Measurements from ENCODE around the gene TRANK1.
"Not testable (repeated sequence)": the region's sequence is repeated elsewhere in the genome, so short reads cannot be mapped to it uniquely, and the experiment has no call there.

TRANK1 gene

GRCh38 chr3:36891701-36892160 is 53.1 kb downstream of the TRANK1 start:
- no peak for DNase-seq
- no peak overlapping the region for H3K27ac ChIP-seq

GRCh38 chr3:36891097-36891496 is 53.8 kb downstream of the TRANK1 start:
- H3K27me3 ChIP-seq (replicated peaks); H3K27ac ChIP-seq; DNase-seq; H3K4me3 ChIP-seq (ENCODE audit: low read depth, low read length); H3K36me3 ChIP-seq (replicated peaks); in situ Hi-C loops (cut with HindIII; ENCODE audit: low pct_ligation_motif_present, low sequenced_read_pairs): not testable (repeated sequence)

More at GRCh38 chr3:36891701-36892160, 53.1 kb downstream of the TRANK1 start:
- TF ChIP-seq CTCF (IDR thresholded peaks at IDR 0.05; ENCODE audit: low read depth, low read length, missing control alignments) = no peak
- H3K27me3 ChIP-seq (replicated peaks) = no peaks in the 10 kb centered on the region
- H3K36me3 ChIP-seq (replicated peaks) = no peaks in the 10 kb centered on the region
- H3K4me3 ChIP-seq (ENCODE audit: low read depth, low read length) = no peak overlapping the region
- in situ Hi-C loops (cut with HindIII; ENCODE audit: low pct_ligation_motif_present, low sequenced_read_pairs) = no loop called here

- in situ Hi-C loops (cut with HindIII; ENCODE audit: low pct_ligation_motif_present, low sequenced_read_pairs) = no loop called here
- Histone ChIP-seq H3K36me3 (replicated peaks) (no peaks in the 10 kb centered on the region), H3K27me3 (replicated peaks) (no peaks in the 10 kb centered on the region), H3K27ac (no peak overlapping the region), H3K4me3 (ENCODE audit: low read depth, low read length) (no peak overlapping the region)
- TF ChIP-seq CTCF (IDR thresholded peaks at IDR 0.05; ENCODE audit: low read depth, low read length, missing control alignments) = no peak
- no peak for DNase-seq
These were observed 54.6 kb downstream of the TRANK1 start for GRCh38 chr3:36890261-36890660.

GRCh38 chr3:36881735-36882134 is 63.1 kb downstream of the TRANK1 start:
- TF ChIP-seq CTCF (IDR thresholded peaks at IDR 0.05; ENCODE audit: low read depth, low read length, missing control alignments) = no peak
- DNase-seq = no peak

GRCh38 chr3:36879842-36880241 is 65.0 kb downstream of the TRANK1 start:
- DNase-seq; H3K4me3 ChIP-seq (ENCODE audit: low read depth, low read length); H3K27me3 ChIP-seq (replicated peaks); in situ Hi-C loops (cut with HindIII; ENCODE audit: low pct_ligation_motif_present, low sequenced_read_pairs); H3K36me3 ChIP-seq (replicated peaks); H3K27ac ChIP-seq: not testable (repeated sequence)

More at GRCh38 chr3:36881735-36882134, 63.1 kb downstream of the TRANK1 start:
- no peaks in the 10 kb centered on the region for H3K36me3 ChIP-seq (replicated peaks)
- H3K27ac ChIP-seq = no peak overlapping the region
- in situ Hi-C loops (cut with HindIII; ENCODE audit: low pct_ligation_motif_present, low sequenced_read_pairs) = no loop called here
- no peak overlapping the region for H3K4me3 ChIP-seq (ENCODE audit: low read depth, low read length)
- no peaks in the 10 kb centered on the region for H3K27me3 ChIP-seq (replicated peaks)

GRCh38 chr3:36877930-36878685 is 66.7 kb downstream of the TRANK1 start:
- in situ Hi-C loops (cut with HindIII; ENCODE audit: low pct_ligation_motif_present, low sequenced_read_pairs) = no loop called here
- no peak for TF ChIP-seq CTCF (IDR thresholded peaks at IDR 0.05; ENCODE audit: low read depth, low read length, missing control alignments)
- no peak overlapping the region for H3K27ac ChIP-seq

More at GRCh38 chr3:36877930-36878685, 66.7 kb downstream of the TRANK1 start:
- no peak overlapping the region for H3K4me3 ChIP-seq (ENCODE audit: low read depth, low read length)
- H3K36me3 ChIP-seq (replicated peaks) = no peaks in the 10 kb centered on the region
- DNase-seq = no peak
- H3K27me3 ChIP-seq (replicated peaks) = no peaks in the 10 kb centered on the region

Measured in brain microvascular endothelial cell (primary cell).